ENCODE data around the gene FAM170B. TPM values are rescaled to one million over a fixed set of nuclear protein-coding genes. Genes with fewer than 3 reads are reported as not detected.

The FAM170B gene
- total RNA-seq, 1 donor from 2014 or later = not detected

GRCh38 chr10:49141541-49142332, 7.9 kb upstream of the FAM170B start:
- peaks cover 1% of the 10 kb centered on the region for H3K27me3 Mint-ChIP-seq (ENCODE audit: unreplicated experiment)
- H3K4me1 Mint-ChIP-seq (ENCODE audit: unreplicated experiment) = no peaks in the 10 kb centered on the region
- H3K9me3 Mint-ChIP-seq (ENCODE audit: unreplicated experiment) = peaks cover 3% of the 10 kb centered on the region
- no peaks in the 10 kb centered on the region for H3K36me3 Mint-ChIP-seq (ENCODE audit: low read depth, unreplicated experiment)
- no peak overlapping the region for H3K4me3 Mint-ChIP-seq (ENCODE audit: unreplicated experiment)
- no peak for DNase-seq (ENCODE audit: low spot score)
- TF ChIP-seq, protein P1, sequence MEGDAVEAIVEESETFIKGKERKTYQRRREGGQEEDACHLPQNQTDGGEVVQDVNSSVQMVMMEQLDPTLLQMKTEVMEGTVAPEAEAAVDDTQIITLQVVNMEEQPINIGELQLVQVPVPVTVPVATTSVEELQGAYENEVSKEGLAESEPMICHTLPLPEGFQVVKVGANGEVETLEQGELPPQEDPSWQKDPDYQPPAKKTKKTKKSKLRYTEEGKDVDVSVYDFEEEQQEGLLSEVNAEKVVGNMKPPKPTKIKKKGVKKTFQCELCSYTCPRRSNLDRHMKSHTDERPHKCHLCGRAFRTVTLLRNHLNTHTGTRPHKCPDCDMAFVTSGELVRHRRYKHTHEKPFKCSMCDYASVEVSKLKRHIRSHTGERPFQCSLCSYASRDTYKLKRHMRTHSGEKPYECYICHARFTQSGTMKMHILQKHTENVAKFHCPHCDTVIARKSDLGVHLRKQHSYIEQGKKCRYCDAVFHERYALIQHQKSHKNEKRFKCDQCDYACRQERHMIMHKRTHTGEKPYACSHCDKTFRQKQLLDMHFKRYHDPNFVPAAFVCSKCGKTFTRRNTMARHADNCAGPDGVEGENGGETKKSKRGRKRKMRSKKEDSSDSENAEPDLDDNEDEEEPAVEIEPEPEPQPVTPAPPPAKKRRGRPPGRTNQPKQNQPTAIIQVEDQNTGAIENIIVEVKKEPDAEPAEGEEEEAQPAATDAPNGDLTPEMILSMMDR (IDR thresholded peaks at IDR 0.05; ENCODE audit: unreplicated experiment) = no peak
- H3K27ac Mint-ChIP-seq (ENCODE audit: unreplicated experiment) = no peak overlapping the region

GRCh38 chr10:49140304-49141177, 6.7 kb upstream of the FAM170B start:
- TF ChIP-seq, protein P1 (IDR thresholded peaks at IDR 0.05; ENCODE audit: unreplicated experiment) = no peak
- H3K36me3 Mint-ChIP-seq (ENCODE audit: low read depth, unreplicated experiment) = no peaks in the 10 kb centered on the region
- H3K27ac Mint-ChIP-seq (ENCODE audit: unreplicated experiment) = no peak overlapping the region
- H3K4me3 Mint-ChIP-seq (ENCODE audit: unreplicated experiment) = no peak overlapping the region
- peaks cover 3% of the 10 kb centered on the region for H3K9me3 Mint-ChIP-seq (ENCODE audit: unreplicated experiment)
- no peak for DNase-seq (ENCODE audit: low spot score)
- H3K4me1 Mint-ChIP-seq (ENCODE audit: unreplicated experiment) = no peaks in the 10 kb centered on the region
- H3K27me3 Mint-ChIP-seq (ENCODE audit: unreplicated experiment) = peaks cover 1% of the 10 kb centered on the region

- no peak overlapping the region for H3K4me3 Mint-ChIP-seq (ENCODE audit: unreplicated experiment)
- no peaks in the 10 kb centered on the region for H3K4me1 Mint-ChIP-seq (ENCODE audit: unreplicated experiment)
- DNase-seq (ENCODE audit: low spot score) = no peak
- H3K27ac Mint-ChIP-seq (ENCODE audit: unreplicated experiment) = no peak overlapping the region
- H3K36me3 Mint-ChIP-seq (ENCODE audit: low read depth, unreplicated experiment) = no peaks in the 10 kb centered on the region
- H3K9me3 Mint-ChIP-seq (ENCODE audit: unreplicated experiment) = no peaks in the 10 kb centered on the region
- peaks cover 1% of the 10 kb centered on the region for H3K27me3 Mint-ChIP-seq (ENCODE audit: unreplicated experiment)
- TF ChIP-seq, protein P1 (IDR thresholded peaks at IDR 0.05; ENCODE audit: unreplicated experiment) = no peak
These were observed 6.0 kb upstream of the FAM170B start for GRCh38 chr10:49139846-49140195.

GRCh38 chr10:49139028-49139845, 5.4 kb upstream of the FAM170B start:
- Mint-ChIP-seq H3K4me1 (ENCODE audit: unreplicated experiment) (peaks cover 3% of the 10 kb centered on the region), H3K4me3 (ENCODE audit: unreplicated experiment) (no peak overlapping the region), H3K27me3 (ENCODE audit: unreplicated experiment) (peaks cover 1% of the 10 kb centered on the region), H3K9me3 (ENCODE audit: unreplicated experiment) (no peaks in the 10 kb centered on the region), H3K36me3 (ENCODE audit: low read depth, unreplicated experiment) (no peaks in the 10 kb centered on the region), H3K27ac (ENCODE audit: unreplicated experiment) (no peak overlapping the region)
- TF ChIP-seq, protein P1 (IDR thresholded peaks at IDR 0.05; ENCODE audit: unreplicated experiment) = no peak
- no peak for DNase-seq (ENCODE audit: low spot score)
